Cardiac muscle cell (in vitro differentiated cells and primary cell): ENCODE data around the gene SGK1. TPM values are rescaled to one million over a fixed set of nuclear protein-coding genes. Genes with fewer than 3 reads are reported as not detected.

ENCODE experiments used
- DNase-seq, 2 donors: peaks; one replicate each; pipeline versions ENCODE4 v3.0.0 to v3.0.0-alpha.2; 2010 to 2017; ENCODE audit warnings: low read depth in 1 of 2, low spot score in 1 of 2
- H3K27ac ChIP-seq: fragments of 200-600 bp; sonication (generic); 2 replicates; pipeline ENCODE4 v1.5.1; 2016
- H3K27me3 ChIP-seq: fragments of 200-600 bp; sonication (generic); 2 replicates; pipeline ENCODE4 v1.6.0; 2016; ENCODE audit warnings: control low read depth
- H3K36me3 ChIP-seq: fragments of 200-600 bp; sonication (generic); 2 replicates; pipeline ENCODE4 v1.5.1; 2016; ENCODE audit warnings: control low read depth
- H3K4me1 ChIP-seq: fragments of 200-600 bp; sonication (generic); 2 replicates; pipeline ENCODE4 v1.8.1; 2017; ENCODE audit warnings: low read depth, mild to moderate bottlenecking, mixed run types
- H3K4me3 ChIP-seq: fragments of 200-600 bp; sonication (generic); 2 replicates; pipeline ENCODE4 v1.5.1; 2016; ENCODE audit warnings: mild to moderate bottlenecking
- H3K9me3 ChIP-seq: fragments of 200-600 bp; sonication (generic); 2 replicates; pipeline ENCODE4 v1.5.1; 2017; ENCODE audit warnings: low read depth, mild to moderate bottlenecking, control low read depth
- CTCF ChIP-seq: IDR thresholded peaks from 2 replicates; pipeline ENCODE4 v1.5.1; 2012; ENCODE audit warnings: low read depth, mild to moderate bottlenecking, low read length
- polyA plus RNA-seq: library from polyadenylated mRNA; unstranded; fragments of >200 nt; fragmentation: Nextera tagmentation; extraction: Ambion mirVana; gene quantifications from 2 replicates; pipeline ENCODE4 v1.2.1, GENCODE V29; 2016
- total RNA-seq: library from RNA; depleted of rRNA; stranded (reverse); fragments of >200 nt; gene quantifications from 2 replicates; pipeline ENCODE4 v1.2.3, GENCODE V29; 2016

Gene SGK1
- 3.5 and 7.7 TPM in 2 replicates for total RNA-seq
- polyA plus RNA-seq, result 5.3 and 6.8 TPM in 2 replicates

GRCh38 chr6:134317471-134318131 is at the start of gene SGK1:
Gene SGK1, minus strand, starts transcription at chr6:134318112. Its CDS starts 652 bp downstream, at chr6:134317460.
- H3K9me3 ChIP-seq, result no peaks in the 10 kb centered on the region
- TF ChIP-seq CTCF, result peak; percentile 17
- no peaks in the 10 kb centered on the region for H3K36me3 ChIP-seq
- DNase-seq, result peak; percentile 25 to 76
- H3K4me3 ChIP-seq, result peak within 1 kb of the TSS; percentile 40
- peaks cover 6% of the 10 kb centered on the region for H3K4me1 ChIP-seq
- peaks cover 33% of the 10 kb centered on the region for H3K27me3 ChIP-seq
- H3K27ac ChIP-seq, result no peak within 1 kb of the TSS

- H3K27ac ChIP-seq, result no peak overlapping the region
- TF ChIP-seq CTCF, result no peak
- H3K27me3 ChIP-seq, result peaks cover 11% of the 10 kb centered on the region
- H3K4me1 ChIP-seq, result no peaks in the 10 kb centered on the region
- no peaks in the 10 kb centered on the region for H3K9me3 ChIP-seq
- DNase-seq, result no peak
- H3K4me3 ChIP-seq, result no peak overlapping the region
- H3K36me3 ChIP-seq, result no peaks in the 10 kb centered on the region
Observed at GRCh38 chr6:134363323-134364039, 45.6 kb upstream of the SGK1 start.

- Histone ChIP-seq H3K4me1 (no peaks in the 10 kb centered on the region), H3K27me3 (peaks cover 7% of the 10 kb centered on the region), H3K4me3 (no peak overlapping the region), H3K27ac (no peak overlapping the region), H3K36me3 (no peaks in the 10 kb centered on the region), H3K9me3 (no peaks in the 10 kb centered on the region)
- no peak for TF ChIP-seq CTCF
- no peak for DNase-seq
Observed at GRCh38 chr6:134361011-134361410, 43.1 kb upstream of the SGK1 start.

GRCh38 chr6:134359302-134359701 is 41.4 kb upstream of the SGK1 start:
- TF ChIP-seq CTCF, result no peak
- Histone ChIP-seq H3K4me1 (no peaks in the 10 kb centered on the region), H3K36me3 (no peaks in the 10 kb centered on the region), H3K27me3 (peaks cover 7% of the 10 kb centered on the region), H3K4me3 (no peak overlapping the region), H3K27ac (no peak overlapping the region), H3K9me3 (no peaks in the 10 kb centered on the region)
- DNase-seq, result peak in 1 of 2 donors; percentile 79

GRCh38 chr6:134358320-134358719 is 40.4 kb upstream of the SGK1 start:
- TF ChIP-seq CTCF, result no peak
- no peak overlapping the region for H3K27ac ChIP-seq

More at GRCh38 chr6:134358320-134358719, 40.4 kb upstream of the SGK1 start:
- no peaks in the 10 kb centered on the region for H3K9me3 ChIP-seq
- H3K4me3 ChIP-seq, result no peak overlapping the region
- no peaks in the 10 kb centered on the region for H3K4me1 ChIP-seq
- peaks cover 7% of the 10 kb centered on the region for H3K27me3 ChIP-seq
- peak in 1 of 2 donors; percentile 99 for DNase-seq
- no peaks in the 10 kb centered on the region for H3K36me3 ChIP-seq
